Neutrophil (primary cell): ENCODE measurements around the gene FTCDNL1.

Experiments
- H3K27ac ChIP-seq: fragments of 200-600 bp; sonication (generic); 2 replicates; pipeline ENCODE4 v1.5.1; 2016; ENCODE audit warnings: mild to moderate bottlenecking, moderate library complexity
- H3K27me3 ChIP-seq: fragments of 200-600 bp; sonication (generic); 2 replicates; pipeline ENCODE4 v1.6.0; 2016; ENCODE audit warnings: mild to moderate bottlenecking
- H3K36me3 ChIP-seq: fragments of 200-600 bp; sonication (generic); 2 replicates; pipeline ENCODE4 v1.5.1; 2017
- H3K4me1 ChIP-seq, 2 experiments: fragments of 200-600 bp in 1 of 2; sonication (generic) in 1 of 2; 1 replicate in 1 of 2; 2 replicates in 1 of 2; pipeline versions ENCODE4 v1.5.1 to v1.6.1; 2013 to 2016; ENCODE audit warnings: low read depth in 1 of 2, low read length in 1 of 2, mild to moderate bottlenecking in 1 of 2, moderate library complexity in 1 of 2; ENCODE audit not compliant: control insufficient read depth in 1 of 2, insufficient read depth in 1 of 2
- H3K4me3 ChIP-seq, 2 experiments: fragments of 200-600 bp in 1 of 2; sonication (generic) in 1 of 2; 1 replicate in 1 of 2; 2 replicates in 1 of 2; pipeline ENCODE4 v1.5.1; 2013 to 2016; ENCODE audit warnings: low read depth in 1 of 2, low read length in 1 of 2, mild to moderate bottlenecking in 1 of 2, moderate library complexity in 1 of 2
- H3K9me3 ChIP-seq: fragments of 200-600 bp; sonication (generic); 2 replicates; pipeline ENCODE4 v1.5.1; 2016
- TF ChIP-seq, protein P1 (sequence below): fragments of 200-600 bp; sonication (generic); IDR thresholded peaks from 2 replicates; pipeline ENCODE4 v1.5.1; 2016; ENCODE audit warnings: antibody characterized with exemption

The FTCDNL1 gene

GRCh38 chr2:199775267-199775666, 75.7 kb downstream of the FTCDNL1 start:
- H3K27ac ChIP-seq: no peak overlapping the region
- peaks cover 0 to 10% of the 10 kb centered on the region in 2 experiments for H3K4me1 ChIP-seq
- H3K9me3 ChIP-seq: no peaks in the 10 kb centered on the region
- TF ChIP-seq, protein P1, sequence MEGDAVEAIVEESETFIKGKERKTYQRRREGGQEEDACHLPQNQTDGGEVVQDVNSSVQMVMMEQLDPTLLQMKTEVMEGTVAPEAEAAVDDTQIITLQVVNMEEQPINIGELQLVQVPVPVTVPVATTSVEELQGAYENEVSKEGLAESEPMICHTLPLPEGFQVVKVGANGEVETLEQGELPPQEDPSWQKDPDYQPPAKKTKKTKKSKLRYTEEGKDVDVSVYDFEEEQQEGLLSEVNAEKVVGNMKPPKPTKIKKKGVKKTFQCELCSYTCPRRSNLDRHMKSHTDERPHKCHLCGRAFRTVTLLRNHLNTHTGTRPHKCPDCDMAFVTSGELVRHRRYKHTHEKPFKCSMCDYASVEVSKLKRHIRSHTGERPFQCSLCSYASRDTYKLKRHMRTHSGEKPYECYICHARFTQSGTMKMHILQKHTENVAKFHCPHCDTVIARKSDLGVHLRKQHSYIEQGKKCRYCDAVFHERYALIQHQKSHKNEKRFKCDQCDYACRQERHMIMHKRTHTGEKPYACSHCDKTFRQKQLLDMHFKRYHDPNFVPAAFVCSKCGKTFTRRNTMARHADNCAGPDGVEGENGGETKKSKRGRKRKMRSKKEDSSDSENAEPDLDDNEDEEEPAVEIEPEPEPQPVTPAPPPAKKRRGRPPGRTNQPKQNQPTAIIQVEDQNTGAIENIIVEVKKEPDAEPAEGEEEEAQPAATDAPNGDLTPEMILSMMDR: no peak
- H3K4me3 ChIP-seq: no peak overlapping the region
- H3K27me3 ChIP-seq: no peaks in the 10 kb centered on the region
- H3K36me3 ChIP-seq: no peaks in the 10 kb centered on the region

DNA sequence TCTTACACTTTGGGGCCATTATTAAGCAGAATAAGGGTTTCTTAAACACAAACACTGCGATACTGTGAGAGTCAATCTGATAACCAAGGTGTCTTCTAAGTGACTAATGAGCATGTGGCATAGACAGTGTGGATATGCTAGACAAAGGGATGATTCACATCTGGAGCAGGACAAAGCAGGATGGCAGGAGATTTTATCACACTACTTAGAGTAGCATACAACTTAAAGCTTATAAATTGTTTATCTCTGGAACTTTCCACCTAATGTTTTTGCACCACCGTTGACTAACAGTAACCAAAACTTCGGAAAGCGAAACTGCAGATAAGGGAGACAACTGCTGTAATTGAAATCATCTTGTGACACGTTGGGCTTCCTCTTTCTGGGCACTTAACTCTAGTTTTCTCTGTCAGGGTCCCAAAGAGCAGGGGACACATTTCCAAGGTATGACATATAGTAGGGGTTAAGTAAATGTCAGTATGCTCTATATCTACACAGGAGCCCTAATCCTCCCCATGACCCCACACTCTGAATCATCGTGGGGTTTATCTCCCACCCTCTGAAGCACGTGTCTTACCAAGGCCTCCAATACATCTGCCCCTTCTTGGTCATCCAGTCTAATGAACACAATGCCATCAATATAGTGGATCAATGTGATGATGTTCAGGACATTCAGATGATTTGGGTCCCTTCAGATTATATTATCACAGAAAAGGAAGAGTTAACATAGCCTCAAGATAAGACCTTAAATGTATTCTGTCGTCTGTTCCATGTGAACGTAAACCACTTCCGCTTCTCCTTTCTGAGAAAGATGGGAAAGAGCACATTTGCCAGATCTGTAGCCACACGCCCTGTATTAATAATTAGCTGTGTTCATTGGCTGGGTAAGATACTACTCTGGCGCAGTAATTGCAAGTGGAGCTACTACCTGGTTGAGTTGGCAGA, 78.7 kb downstream of the FTCDNL1 start:
- no peaks in the 10 kb centered on the region for H3K27me3 ChIP-seq
- H3K36me3 ChIP-seq: no peaks in the 10 kb centered on the region
- peaks cover 0 to 9% of the 10 kb centered on the region in 2 experiments for H3K4me1 ChIP-seq
- H3K4me3 ChIP-seq: no peak overlapping the region
- H3K27ac ChIP-seq: no peak overlapping the region
- H3K9me3 ChIP-seq: no peaks in the 10 kb centered on the region
- TF ChIP-seq, protein P1: no peak

- H3K27me3 ChIP-seq: no peaks in the 10 kb centered on the region
- no peak overlapping the region for H3K4me3 ChIP-seq
- no peaks in the 10 kb centered on the region for H3K9me3 ChIP-seq
- peaks cover 0 to 9% of the 10 kb centered on the region in 2 experiments for H3K4me1 ChIP-seq
- no peaks in the 10 kb centered on the region for H3K36me3 ChIP-seq
- TF ChIP-seq, protein P1: no peak
- H3K27ac ChIP-seq: no peak overlapping the region
Measured at GRCh38 chr2:199770716-199771115, 80.3 kb downstream of the FTCDNL1 start.

DNA sequence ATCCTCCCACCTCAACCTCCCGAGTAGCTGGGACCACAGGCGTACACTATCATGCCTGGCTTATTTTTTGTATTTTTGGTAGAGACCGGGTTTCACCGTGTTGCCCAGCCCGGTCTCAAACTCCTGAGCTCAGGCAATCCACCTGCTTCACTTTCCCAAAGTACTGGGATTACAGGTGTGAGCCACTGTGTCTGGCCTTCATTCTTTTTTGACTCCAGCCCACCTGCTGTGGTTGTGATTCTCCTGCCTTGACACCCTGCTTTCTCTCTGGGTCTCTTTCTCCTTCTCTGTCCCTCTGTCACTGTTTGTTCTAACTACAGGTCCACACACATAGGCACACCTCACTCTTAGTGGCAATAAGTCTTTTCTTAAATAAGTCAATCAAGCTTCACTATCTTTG, 85.3 kb downstream of the FTCDNL1 start:
- H3K27me3 ChIP-seq: no peaks in the 10 kb centered on the region
- no peaks in the 10 kb centered on the region for H3K36me3 ChIP-seq
- no peak overlapping the region for H3K4me3 ChIP-seq
- TF ChIP-seq, protein P1: no peak
- H3K4me1 ChIP-seq: no peaks in the 10 kb centered on the region
- H3K27ac ChIP-seq: no peak overlapping the region
- no peaks in the 10 kb centered on the region for H3K9me3 ChIP-seq

DNA sequence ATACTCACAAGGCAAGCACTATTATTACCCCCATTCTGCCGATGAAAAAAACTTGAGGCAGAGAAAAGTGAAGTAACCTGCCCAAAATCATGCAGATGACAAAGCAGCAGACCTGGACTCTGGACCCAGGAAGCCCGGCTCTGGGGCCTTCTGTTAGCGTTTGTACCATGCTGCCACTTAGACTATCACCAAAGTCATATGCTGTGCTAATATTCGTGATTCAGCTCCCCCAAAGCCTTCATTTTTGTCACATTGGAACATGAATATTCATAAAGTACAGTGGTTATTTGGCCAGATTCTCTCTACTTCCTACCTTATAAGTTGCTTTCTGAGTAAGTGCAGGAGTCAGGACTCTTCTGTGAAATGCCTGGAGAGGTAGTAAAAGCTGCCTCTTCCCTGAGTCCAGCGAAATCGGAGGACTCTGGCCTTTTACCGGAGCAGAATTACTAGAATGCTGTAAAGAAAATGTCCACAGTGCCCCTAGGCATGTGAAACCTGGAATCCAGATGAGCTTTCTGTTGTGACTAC, 86.7 kb downstream of the FTCDNL1 start:
- no peaks in the 10 kb centered on the region for H3K4me1 ChIP-seq
- no peaks in the 10 kb centered on the region for H3K27me3 ChIP-seq
- H3K36me3 ChIP-seq: no peaks in the 10 kb centered on the region
- H3K4me3 ChIP-seq: no peak overlapping the region
- no peak overlapping the region for H3K27ac ChIP-seq
- TF ChIP-seq, protein P1: no peak
- no peaks in the 10 kb centered on the region for H3K9me3 ChIP-seq
